Neuronal stem cell (in vitro differentiated cells): ENCODE results near the gene ELMOD3.
"Not testable (repeated sequence)": the region's sequence is repeated elsewhere in the genome, so short reads cannot be mapped to it uniquely, and the experiment has no call there.

Experiments used
- DNase-seq: peaks from one replicate; pipeline ENCODE4 v3.0.0-alpha.2; 2013; ENCODE audit warnings: low spot score
- H2AFZ ChIP-seq: one replicate; pipeline ENCODE4 v1.6.1; 2013; ENCODE audit warnings: mild to moderate bottlenecking, low read length, inconsistent platforms
- H2AK5ac ChIP-seq: 2 replicates; pipeline ENCODE4 v1.6.1; 2013; ENCODE audit warnings: low read depth, mild to moderate bottlenecking, inconsistent platforms, low read length, moderate library complexity, mixed read lengths
- H2BK120ac ChIP-seq: 2 replicates; pipeline ENCODE4 v1.6.1; 2013; ENCODE audit warnings: low read depth, mild to moderate bottlenecking, inconsistent platforms, low read length, moderate library complexity, mixed read lengths
- H2BK12ac ChIP-seq: one replicate; pipeline ENCODE4 v1.6.1; 2013; ENCODE audit warnings: low read length, inconsistent platforms
- H2BK15ac ChIP-seq: 2 replicates; pipeline ENCODE4 v1.6.1; 2013; ENCODE audit warnings: mild to moderate bottlenecking, low read length, inconsistent platforms, mixed read lengths
- H2BK5ac ChIP-seq: one replicate; pipeline ENCODE4 v1.6.1; 2013; ENCODE audit warnings: inconsistent platforms, mild to moderate bottlenecking, low read length, moderate library complexity
- H3K14ac ChIP-seq: one replicate; pipeline ENCODE4 v1.6.1; 2013; ENCODE audit warnings: low read length, inconsistent platforms
- H3K18ac ChIP-seq: 2 replicates; pipeline ENCODE4 v1.6.1; 2013; ENCODE audit warnings: low read length, inconsistent platforms
- H3K23ac ChIP-seq: 2 replicates; pipeline ENCODE4 v1.6.1; 2013; ENCODE audit warnings: low read depth, mild to moderate bottlenecking, mixed read lengths, low read length, inconsistent platforms; ENCODE audit not compliant: poor library complexity
- H3K27ac ChIP-seq: replicated peaks from 3 replicates; pipeline ENCODE4 v1.5.1; 2013; ENCODE audit warnings: low read length, inconsistent platforms
- H3K27me3 ChIP-seq, 3 experiments: 2 replicates each; pipeline ENCODE4 v1.6.1; 2013; ENCODE audit warnings: low read length in 3 of 3, mild to moderate bottlenecking in 2 of 3, inconsistent platforms in 1 of 3, low read depth in 1 of 3, mixed read lengths in 1 of 3, moderate library complexity in 1 of 3; ENCODE audit not compliant: control insufficient read depth in 3 of 3, insufficient read depth in 3 of 3
- H3K36me3 ChIP-seq, 2 donors: replicated peaks in 1 of 2; 2 replicates each; pipeline ENCODE4 v1.6.1; 2013; ENCODE audit warnings: low read length in 2 of 2; ENCODE audit not compliant: control insufficient read depth in 2 of 2, insufficient read depth in 2 of 2
- H3K4ac ChIP-seq: 2 replicates; pipeline ENCODE4 v1.6.1; 2013; ENCODE audit warnings: inconsistent platforms, mild to moderate bottlenecking, low read length, moderate library complexity
- H3K4me1 ChIP-seq, 2 donors: 1 replicate in 1 of 2; 2 replicates in 1 of 2; pipeline ENCODE4 v1.6.1; 2013; ENCODE audit warnings: low read length in 2 of 2, low read depth in 1 of 2; ENCODE audit not compliant: control insufficient read depth in 2 of 2, insufficient read depth in 1 of 2
- H3K4me2 ChIP-seq: one replicate; pipeline ENCODE4 v1.6.1; 2013; ENCODE audit warnings: mild to moderate bottlenecking, low read length, inconsistent platforms; ENCODE audit not compliant: insufficient read depth, poor library complexity, severe bottlenecking
- H3K4me3 ChIP-seq, 2 donors: 2 replicates each; pipeline ENCODE4 v1.5.1; 2013; ENCODE audit warnings: low read length in 2 of 2, mild to moderate bottlenecking in 2 of 2, inconsistent platforms in 1 of 2, moderate library complexity in 1 of 2
- H3K79me1 ChIP-seq: one replicate; pipeline ENCODE4 v1.6.1; 2013; ENCODE audit warnings: low read depth, mild to moderate bottlenecking, inconsistent platforms, low read length, moderate library complexity
- H3K9ac ChIP-seq: one replicate; pipeline ENCODE4 v1.6.1; 2013; ENCODE audit warnings: mild to moderate bottlenecking, low read depth, low read length, inconsistent platforms; ENCODE audit not compliant: poor library complexity
- H3K9me3 ChIP-seq, 2 donors: replicated peaks in 1 of 2; 2 replicates each; pipeline versions ENCODE3 to v1.6.1; 2013; ENCODE audit warnings: low read length in 2 of 2, mild to moderate bottlenecking in 2 of 2, inconsistent platforms in 1 of 2, low read depth in 1 of 2, mixed read lengths in 1 of 2, moderate library complexity in 1 of 2; ENCODE audit not compliant: control insufficient read depth in 2 of 2, insufficient read depth in 1 of 2
- H4K8ac ChIP-seq: one replicate; pipeline ENCODE4 v1.6.1; 2013; ENCODE audit warnings: low read depth, mild to moderate bottlenecking, inconsistent platforms, low read length, moderate library complexity
- H4K91ac ChIP-seq: one replicate; pipeline ENCODE4 v1.6.1; 2013; ENCODE audit warnings: low read length, low read depth, mild to moderate bottlenecking, inconsistent platforms; ENCODE audit not compliant: poor library complexity
- whole genome bisulfite sequencing, 2 donors: extraction: QIAGEN DNeasy Blood & Tissue Kit; methylation state at CpG; one replicate each; pipeline ENCODE4 v1.1.7; 2013; ENCODE audit warnings: missing lambda C conversion rate in 2 of 2, mixed read lengths in 1 of 2; ENCODE audit not compliant: insufficient read length in 2 of 2, insufficient replicate concordance in 1 of 2; ENCODE audit errors: extremely low coverage in 2 of 2; 5-methylcytosine and 5-hydroxymethylcytosine counted together

The ELMOD3 gene

DNA sequence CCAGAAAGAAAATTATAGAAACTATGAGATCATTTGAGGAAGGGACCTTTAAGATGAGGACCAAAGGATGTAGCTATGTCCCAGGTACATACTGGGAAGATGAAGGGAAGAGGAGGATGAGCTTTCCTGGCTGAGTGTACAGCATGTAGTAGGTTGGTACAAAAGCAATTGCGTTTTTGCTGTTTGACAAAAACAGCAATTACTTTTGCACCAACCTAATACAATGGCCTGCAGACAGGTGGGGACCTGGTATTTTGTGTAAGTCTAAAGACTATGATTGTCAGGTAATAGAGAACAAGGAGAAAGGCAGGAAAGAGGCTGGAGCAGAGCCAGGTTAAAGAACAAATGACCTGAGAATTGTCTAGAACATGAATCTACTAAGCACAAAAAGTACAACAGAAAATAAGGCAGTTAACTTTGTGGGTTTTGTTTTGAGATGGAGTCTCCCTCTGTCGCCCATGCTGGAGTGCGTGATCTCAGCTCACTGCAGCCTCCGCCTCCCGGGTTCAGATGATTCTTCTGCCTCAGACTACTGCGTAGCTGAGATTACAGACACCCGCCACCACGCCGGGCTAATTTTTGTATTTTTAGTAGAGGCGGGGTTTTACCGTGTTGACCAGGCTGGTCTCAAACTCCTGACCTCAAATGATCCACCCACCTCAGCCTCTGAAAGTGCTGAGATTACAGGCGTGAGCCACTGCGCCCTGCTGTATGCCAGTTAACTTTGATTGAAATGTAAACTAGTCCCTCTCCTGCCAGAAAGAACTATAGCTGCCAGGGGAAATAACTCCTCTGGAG, 23.5 kb upstream of the ELMOD3 start:
- Histone ChIP-seq H4K91ac (no peak overlapping the region), H3K4ac (no peak overlapping the region), H3K18ac (no peak overlapping the region), H3K14ac (no peak overlapping the region), H2AK5ac (no peak overlapping the region), H2BK5ac (no peak overlapping the region), H4K8ac (no peak overlapping the region), H3K4me1 (peaks cover 10 to 13% of the 10 kb centered on the region in 2 donors), H2BK12ac (no peak overlapping the region), H3K9ac (no peak overlapping the region), H3K27ac (no peak overlapping the region), H3K4me2 (no peak overlapping the region), H2AFZ (no peak overlapping the region), H3K9me3 (no peaks in the 10 kb centered on the region), H2BK120ac (no peak overlapping the region), H2BK15ac (no peak overlapping the region), H3K79me1 (peaks cover 8% of the 10 kb centered on the region), H3K36me3 (peaks cover 3 to 11% of the 10 kb centered on the region in 2 donors), H3K27me3 (no peaks in the 10 kb centered on the region), H3K23ac (no peak overlapping the region), H3K4me3 (no peak overlapping the region)
- no peak for DNase-seq
- no CpG with 5 or more reads among the region's 13 CpGs for WGBS, 2 donors

DNA sequence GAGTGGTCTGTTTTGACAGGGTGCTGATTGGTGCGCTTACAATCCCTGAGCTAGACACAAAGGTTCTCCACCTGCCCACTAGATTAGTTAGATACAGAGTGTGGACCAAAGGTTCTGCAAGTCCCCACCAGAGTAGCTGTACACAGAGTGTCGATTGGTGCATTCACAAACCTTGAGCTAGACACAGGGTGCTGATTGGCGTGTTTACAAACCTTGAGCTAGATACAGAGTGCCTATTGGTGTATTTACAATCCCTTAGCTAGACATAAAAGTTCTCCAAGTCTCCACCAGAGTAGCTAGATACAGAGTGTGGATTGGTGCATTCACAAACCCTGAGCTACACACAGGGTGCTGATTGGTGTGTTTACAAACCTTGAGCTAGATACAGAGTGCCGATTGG, 20.7 kb upstream of the ELMOD3 start:
- not testable (repeated sequence) for H3K9me3 ChIP-seq, H2BK120ac ChIP-seq, H2BK12ac ChIP-seq, H2AK5ac ChIP-seq, H3K79me1 ChIP-seq, H3K23ac ChIP-seq, H2AFZ ChIP-seq, H4K91ac ChIP-seq, H2BK5ac ChIP-seq, H3K4me1 ChIP-seq, H3K36me3 ChIP-seq, H3K27me3 ChIP-seq, H4K8ac ChIP-seq, H3K4me2 ChIP-seq, H2BK15ac ChIP-seq, H3K9ac ChIP-seq, H3K14ac ChIP-seq, H3K4ac ChIP-seq, H3K18ac ChIP-seq, H3K4me3 ChIP-seq, H3K27ac ChIP-seq, DNase-seq
- WGBS, 2 donors: no CpG with 5 or more reads among the region's 4 CpGs

DNA sequence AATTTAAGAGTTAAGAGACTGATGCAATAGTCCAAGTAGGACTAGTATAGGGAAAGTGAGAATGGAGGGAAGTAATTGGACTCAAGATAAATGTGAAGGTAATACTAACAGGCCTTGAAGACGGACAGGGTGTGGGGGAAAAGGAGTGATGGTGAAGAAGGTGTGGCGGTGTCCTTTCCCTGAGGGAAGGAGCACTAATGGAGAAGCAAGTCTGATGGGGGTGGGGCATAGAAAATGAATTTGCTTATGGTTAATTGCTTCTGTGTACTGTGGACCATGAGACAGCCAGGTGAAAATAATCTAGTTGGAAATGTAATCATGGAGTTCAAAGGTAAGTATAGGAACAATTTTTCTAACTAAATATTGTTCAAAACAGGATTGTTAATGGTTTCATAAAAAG, 19.6 kb upstream of the ELMOD3 start:
- Histone ChIP-seq H3K23ac (no peak overlapping the region), H3K27ac (no peak overlapping the region), H2AK5ac (no peak overlapping the region), H2BK12ac (no peak overlapping the region), H3K4me1 (peaks cover 0 to 7% of the 10 kb centered on the region in 2 donors), H2BK120ac (no peak overlapping the region), H2BK5ac (no peak overlapping the region), H3K79me1 (no peaks in the 10 kb centered on the region), H3K14ac (no peak overlapping the region), H3K4ac (no peak overlapping the region), H3K36me3 (no peaks in the 10 kb centered on the region), H3K9ac (no peak overlapping the region), H2AFZ (no peak overlapping the region), H3K4me2 (no peak overlapping the region), H3K9me3 (no peaks in the 10 kb centered on the region), H4K8ac (no peak overlapping the region), H3K4me3 (no peak overlapping the region), H3K18ac (no peak overlapping the region), H2BK15ac (no peak overlapping the region), H3K27me3 (no peaks in the 10 kb centered on the region), H4K91ac (no peak overlapping the region)
- no CpG with 5 or more reads among the region's 2 CpGs for WGBS, 2 donors
- DNase-seq: no peak

DNA sequence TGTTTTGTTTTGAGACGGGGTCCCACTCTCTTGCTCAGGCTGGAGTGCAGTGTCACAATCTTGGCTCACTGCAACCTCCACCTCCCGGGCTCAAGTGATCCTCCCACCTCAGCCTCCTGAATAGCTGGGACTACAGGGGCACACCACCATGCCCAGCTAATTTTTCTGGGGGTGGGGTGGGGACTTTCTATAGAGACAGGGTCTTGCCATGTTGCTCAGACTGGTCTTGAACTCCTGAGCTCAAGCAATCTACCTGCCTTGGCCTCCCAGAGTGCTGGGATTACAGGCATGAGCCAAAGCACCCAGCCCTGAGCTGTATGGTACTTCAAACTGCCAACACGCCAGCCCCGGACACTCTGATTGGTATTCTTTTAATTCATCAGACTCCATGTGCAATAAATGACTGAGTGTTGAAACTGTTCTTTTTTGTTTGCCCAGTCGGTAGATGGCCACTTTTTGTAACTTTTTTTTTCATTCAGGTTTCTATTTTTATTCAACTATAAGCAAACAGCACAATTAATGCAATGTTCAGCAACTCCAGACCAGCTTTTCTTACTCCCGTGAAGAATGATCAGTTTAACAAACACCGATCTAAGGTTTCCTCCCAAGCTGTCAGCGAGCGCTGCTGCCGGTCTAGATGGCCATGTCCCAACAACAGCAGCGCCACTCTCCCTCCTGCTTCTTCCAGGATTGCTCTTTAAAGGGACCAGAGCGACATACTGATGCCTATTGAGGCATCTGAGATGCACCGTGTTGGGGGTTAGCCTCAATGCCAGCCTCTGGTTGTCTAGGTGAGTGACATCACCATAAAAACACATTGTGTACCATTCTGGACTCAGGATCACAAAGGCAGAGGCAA, 14.3 kb upstream of the ELMOD3 start:
- Histone ChIP-seq H3K27ac (no peak overlapping the region), H2BK12ac (no peak overlapping the region)

More for the DNA sequence above, 14.3 kb upstream of the ELMOD3 start:
- H3K23ac ChIP-seq: peak overlapping the region; percentile 80
- H3K9ac ChIP-seq: no peak overlapping the region
- no peaks in the 10 kb centered on the region for H3K9me3 ChIP-seq
- no peak overlapping the region for H2BK15ac ChIP-seq
- no peak overlapping the region for H4K91ac ChIP-seq
- DNase-seq: no peak
- H3K4me2 ChIP-seq: no peak overlapping the region
- no peak overlapping the region for H4K8ac ChIP-seq
- no peak overlapping the region for H2BK120ac ChIP-seq
- H2BK5ac ChIP-seq: no peak overlapping the region
- H3K4me1 ChIP-seq: peaks cover 0 to 7% of the 10 kb centered on the region in 2 donors
- no peak overlapping the region for H3K18ac ChIP-seq
- no peak overlapping the region for H2AK5ac ChIP-seq
- no peak overlapping the region for H3K14ac ChIP-seq
- peaks cover 3 to 11% of the 10 kb centered on the region in 2 donors for H3K36me3 ChIP-seq
- no peaks in the 10 kb centered on the region for H3K27me3 ChIP-seq
- no CpG with 5 or more reads among the region's 13 CpGs for WGBS, 2 donors
- H2AFZ ChIP-seq: no peak overlapping the region
- no peak overlapping the region for H3K4me3 ChIP-seq
- H3K79me1 ChIP-seq: no peaks in the 10 kb centered on the region
- no peak overlapping the region for H3K4ac ChIP-seq
